ENCODE measurements around the gene HIVEP3. TPM values are rescaled to one million over a fixed set of nuclear protein-coding genes. Genes with fewer than 3 reads are reported as not detected.
A peak's percentile ranks its signal among the peaks of the same experiment; 100 is the strongest.
"Not testable (repeated sequence)": the region's sequence is repeated elsewhere in the genome, so short reads cannot be mapped to it uniquely, and the experiment has no call there.

Gene HIVEP3
- total RNA-seq: 1.8 and 2.0 TPM in 2 replicates
- polyA plus RNA-seq (2012): 7.3 TPM

- peak; percentile 53 for DNase-seq (ENCODE audit: low read depth)
These were observed at the start of gene HIVEP3 for GRCh38 chr1:41918450-41919043. TSS of gene HIVEP3 (minus strand) at chr1:41918922.

- DNase-seq (ENCODE audit: low read depth): peak; percentile 22
These were observed 45.7 kb upstream of the HIVEP3 start for GRCh38 chr1:41964400-41964799.

- no peak for DNase-seq (ENCODE audit: low read depth)
These were observed 44.9 kb upstream of the HIVEP3 start for GRCh38 chr1:41963636-41964035.

- DNase-seq (ENCODE audit: low read depth): no peak
These were observed 39.4 kb upstream of the HIVEP3 start for GRCh38 chr1:41958015-41958673.

GRCh38 chr1:41957568-41957967, 38.8 kb upstream of the HIVEP3 start:
- peak; percentile 66 for DNase-seq (ENCODE audit: low read depth)

- DNase-seq (ENCODE audit: low read depth): peak; percentile 81
These were observed 36.9 kb upstream of the HIVEP3 start for GRCh38 chr1:41955461-41956159.

GRCh38 chr1:41954533-41954944, 35.8 kb upstream of the HIVEP3 start:
- no peak for DNase-seq (ENCODE audit: low read depth)

GRCh38 chr1:41953291-41953690, 34.6 kb upstream of the HIVEP3 start:
- DNase-seq (ENCODE audit: low read depth): no peak

GRCh38 chr1:41952208-41952607, 33.5 kb upstream of the HIVEP3 start:
- no peak for DNase-seq (ENCODE audit: low read depth)

GRCh38 chr1:41951492-41951891, 32.8 kb upstream of the HIVEP3 start:
- not testable (repeated sequence) for DNase-seq (ENCODE audit: low read depth)

- no peak for DNase-seq (ENCODE audit: low read depth)
These were observed 32.1 kb upstream of the HIVEP3 start for GRCh38 chr1:41950820-41951219.

GRCh38 chr1:41945946-41946345, 27.2 kb upstream of the HIVEP3 start:
- DNase-seq (ENCODE audit: low read depth): not testable (repeated sequence)

- no peak for DNase-seq (ENCODE audit: low read depth)
These were observed 25.0 kb upstream of the HIVEP3 start for GRCh38 chr1:41943717-41944116.

GRCh38 chr1:41942278-41942677, 23.6 kb upstream of the HIVEP3 start:
- DNase-seq (ENCODE audit: low read depth): no peak

- no peak for DNase-seq (ENCODE audit: low read depth)
These were observed 22.7 kb upstream of the HIVEP3 start for GRCh38 chr1:41941381-41941780.

GRCh38 chr1:41939194-41939593, 20.5 kb upstream of the HIVEP3 start:
- no peak for DNase-seq (ENCODE audit: low read depth)

GRCh38 chr1:41936107-41936506, 17.4 kb upstream of the HIVEP3 start:
- no peak for DNase-seq (ENCODE audit: low read depth)

- peak; percentile 18 for DNase-seq (ENCODE audit: low read depth)
These were observed 16.5 kb upstream of the HIVEP3 start for GRCh38 chr1:41935226-41935625.

GRCh38 chr1:41933106-41933505, 14.4 kb upstream of the HIVEP3 start:
- no peak for DNase-seq (ENCODE audit: low read depth)

GRCh38 chr1:41931578-41931977, 12.9 kb upstream of the HIVEP3 start:
- no peak for DNase-seq (ENCODE audit: low read depth)

GRCh38 chr1:41927118-41927517, 8.4 kb upstream of the HIVEP3 start:
- no peak for DNase-seq (ENCODE audit: low read depth)

- no peak for DNase-seq (ENCODE audit: low read depth)
These were observed 7.0 kb upstream of the HIVEP3 start for GRCh38 chr1:41925712-41926111.

- no peak for DNase-seq (ENCODE audit: low read depth)
These were observed 6.2 kb upstream of the HIVEP3 start for GRCh38 chr1:41924911-41925310.

Data from myocyte (in vitro differentiated cells).